ENCODE results near the gene NRXN3.

DNA sequence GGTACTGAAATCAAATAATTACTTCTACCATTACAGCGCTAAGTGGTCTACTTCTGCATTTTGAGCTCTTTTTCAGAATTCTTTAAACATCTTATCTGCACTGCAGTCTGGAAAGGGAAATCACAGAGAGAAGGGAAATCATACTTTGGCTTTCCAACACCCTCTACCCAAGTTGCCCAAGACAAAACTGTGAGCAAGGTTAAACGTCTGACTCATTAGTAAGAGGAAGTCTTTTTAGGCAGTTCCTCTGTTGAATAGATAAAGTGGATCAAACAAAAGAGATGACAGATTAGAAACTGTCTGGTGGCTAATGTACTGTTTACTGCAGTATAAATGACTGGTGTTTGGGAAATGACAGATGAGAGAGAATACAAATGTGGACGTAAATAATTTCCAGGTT is 858.1 kb downstream of the NRXN3 start:
- TF ChIP-seq, protein P1, sequence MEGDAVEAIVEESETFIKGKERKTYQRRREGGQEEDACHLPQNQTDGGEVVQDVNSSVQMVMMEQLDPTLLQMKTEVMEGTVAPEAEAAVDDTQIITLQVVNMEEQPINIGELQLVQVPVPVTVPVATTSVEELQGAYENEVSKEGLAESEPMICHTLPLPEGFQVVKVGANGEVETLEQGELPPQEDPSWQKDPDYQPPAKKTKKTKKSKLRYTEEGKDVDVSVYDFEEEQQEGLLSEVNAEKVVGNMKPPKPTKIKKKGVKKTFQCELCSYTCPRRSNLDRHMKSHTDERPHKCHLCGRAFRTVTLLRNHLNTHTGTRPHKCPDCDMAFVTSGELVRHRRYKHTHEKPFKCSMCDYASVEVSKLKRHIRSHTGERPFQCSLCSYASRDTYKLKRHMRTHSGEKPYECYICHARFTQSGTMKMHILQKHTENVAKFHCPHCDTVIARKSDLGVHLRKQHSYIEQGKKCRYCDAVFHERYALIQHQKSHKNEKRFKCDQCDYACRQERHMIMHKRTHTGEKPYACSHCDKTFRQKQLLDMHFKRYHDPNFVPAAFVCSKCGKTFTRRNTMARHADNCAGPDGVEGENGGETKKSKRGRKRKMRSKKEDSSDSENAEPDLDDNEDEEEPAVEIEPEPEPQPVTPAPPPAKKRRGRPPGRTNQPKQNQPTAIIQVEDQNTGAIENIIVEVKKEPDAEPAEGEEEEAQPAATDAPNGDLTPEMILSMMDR (conservative IDR thresholded peaks at IDR 0.05; ENCODE audit: low read depth in 2 of 2), result no peak
- TF ChIP-seq, protein P2, sequence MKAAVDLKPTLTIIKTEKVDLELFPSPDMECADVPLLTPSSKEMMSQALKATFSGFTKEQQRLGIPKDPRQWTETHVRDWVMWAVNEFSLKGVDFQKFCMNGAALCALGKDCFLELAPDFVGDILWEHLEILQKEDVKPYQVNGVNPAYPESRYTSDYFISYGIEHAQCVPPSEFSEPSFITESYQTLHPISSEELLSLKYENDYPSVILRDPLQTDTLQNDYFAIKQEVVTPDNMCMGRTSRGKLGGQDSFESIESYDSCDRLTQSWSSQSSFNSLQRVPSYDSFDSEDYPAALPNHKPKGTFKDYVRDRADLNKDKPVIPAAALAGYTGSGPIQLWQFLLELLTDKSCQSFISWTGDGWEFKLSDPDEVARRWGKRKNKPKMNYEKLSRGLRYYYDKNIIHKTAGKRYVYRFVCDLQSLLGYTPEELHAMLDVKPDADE (IDR thresholded peaks at IDR 0.05), result no peak
- TF ChIP-seq POLR2AphosphoS5 (IDR thresholded peaks at IDR 0.05; ENCODE audit: low read depth) (no peak), CREB1 (CRISPR knock-in tag; IDR thresholded peaks at IDR 0.05; ENCODE audit: low read depth) (no peak), EZH2 (IDR thresholded peaks at IDR 0.05; ENCODE audit: low read depth, unreplicated experiment) (no peak), EZH2phosphoT487 (IDR thresholded peaks at IDR 0.05; ENCODE audit: unreplicated experiment) (no peak), JUNB (IDR thresholded peaks at IDR 0.05; ENCODE audit: unreplicated experiment) (no peak)
- TF ChIP-seq, protein P3, sequence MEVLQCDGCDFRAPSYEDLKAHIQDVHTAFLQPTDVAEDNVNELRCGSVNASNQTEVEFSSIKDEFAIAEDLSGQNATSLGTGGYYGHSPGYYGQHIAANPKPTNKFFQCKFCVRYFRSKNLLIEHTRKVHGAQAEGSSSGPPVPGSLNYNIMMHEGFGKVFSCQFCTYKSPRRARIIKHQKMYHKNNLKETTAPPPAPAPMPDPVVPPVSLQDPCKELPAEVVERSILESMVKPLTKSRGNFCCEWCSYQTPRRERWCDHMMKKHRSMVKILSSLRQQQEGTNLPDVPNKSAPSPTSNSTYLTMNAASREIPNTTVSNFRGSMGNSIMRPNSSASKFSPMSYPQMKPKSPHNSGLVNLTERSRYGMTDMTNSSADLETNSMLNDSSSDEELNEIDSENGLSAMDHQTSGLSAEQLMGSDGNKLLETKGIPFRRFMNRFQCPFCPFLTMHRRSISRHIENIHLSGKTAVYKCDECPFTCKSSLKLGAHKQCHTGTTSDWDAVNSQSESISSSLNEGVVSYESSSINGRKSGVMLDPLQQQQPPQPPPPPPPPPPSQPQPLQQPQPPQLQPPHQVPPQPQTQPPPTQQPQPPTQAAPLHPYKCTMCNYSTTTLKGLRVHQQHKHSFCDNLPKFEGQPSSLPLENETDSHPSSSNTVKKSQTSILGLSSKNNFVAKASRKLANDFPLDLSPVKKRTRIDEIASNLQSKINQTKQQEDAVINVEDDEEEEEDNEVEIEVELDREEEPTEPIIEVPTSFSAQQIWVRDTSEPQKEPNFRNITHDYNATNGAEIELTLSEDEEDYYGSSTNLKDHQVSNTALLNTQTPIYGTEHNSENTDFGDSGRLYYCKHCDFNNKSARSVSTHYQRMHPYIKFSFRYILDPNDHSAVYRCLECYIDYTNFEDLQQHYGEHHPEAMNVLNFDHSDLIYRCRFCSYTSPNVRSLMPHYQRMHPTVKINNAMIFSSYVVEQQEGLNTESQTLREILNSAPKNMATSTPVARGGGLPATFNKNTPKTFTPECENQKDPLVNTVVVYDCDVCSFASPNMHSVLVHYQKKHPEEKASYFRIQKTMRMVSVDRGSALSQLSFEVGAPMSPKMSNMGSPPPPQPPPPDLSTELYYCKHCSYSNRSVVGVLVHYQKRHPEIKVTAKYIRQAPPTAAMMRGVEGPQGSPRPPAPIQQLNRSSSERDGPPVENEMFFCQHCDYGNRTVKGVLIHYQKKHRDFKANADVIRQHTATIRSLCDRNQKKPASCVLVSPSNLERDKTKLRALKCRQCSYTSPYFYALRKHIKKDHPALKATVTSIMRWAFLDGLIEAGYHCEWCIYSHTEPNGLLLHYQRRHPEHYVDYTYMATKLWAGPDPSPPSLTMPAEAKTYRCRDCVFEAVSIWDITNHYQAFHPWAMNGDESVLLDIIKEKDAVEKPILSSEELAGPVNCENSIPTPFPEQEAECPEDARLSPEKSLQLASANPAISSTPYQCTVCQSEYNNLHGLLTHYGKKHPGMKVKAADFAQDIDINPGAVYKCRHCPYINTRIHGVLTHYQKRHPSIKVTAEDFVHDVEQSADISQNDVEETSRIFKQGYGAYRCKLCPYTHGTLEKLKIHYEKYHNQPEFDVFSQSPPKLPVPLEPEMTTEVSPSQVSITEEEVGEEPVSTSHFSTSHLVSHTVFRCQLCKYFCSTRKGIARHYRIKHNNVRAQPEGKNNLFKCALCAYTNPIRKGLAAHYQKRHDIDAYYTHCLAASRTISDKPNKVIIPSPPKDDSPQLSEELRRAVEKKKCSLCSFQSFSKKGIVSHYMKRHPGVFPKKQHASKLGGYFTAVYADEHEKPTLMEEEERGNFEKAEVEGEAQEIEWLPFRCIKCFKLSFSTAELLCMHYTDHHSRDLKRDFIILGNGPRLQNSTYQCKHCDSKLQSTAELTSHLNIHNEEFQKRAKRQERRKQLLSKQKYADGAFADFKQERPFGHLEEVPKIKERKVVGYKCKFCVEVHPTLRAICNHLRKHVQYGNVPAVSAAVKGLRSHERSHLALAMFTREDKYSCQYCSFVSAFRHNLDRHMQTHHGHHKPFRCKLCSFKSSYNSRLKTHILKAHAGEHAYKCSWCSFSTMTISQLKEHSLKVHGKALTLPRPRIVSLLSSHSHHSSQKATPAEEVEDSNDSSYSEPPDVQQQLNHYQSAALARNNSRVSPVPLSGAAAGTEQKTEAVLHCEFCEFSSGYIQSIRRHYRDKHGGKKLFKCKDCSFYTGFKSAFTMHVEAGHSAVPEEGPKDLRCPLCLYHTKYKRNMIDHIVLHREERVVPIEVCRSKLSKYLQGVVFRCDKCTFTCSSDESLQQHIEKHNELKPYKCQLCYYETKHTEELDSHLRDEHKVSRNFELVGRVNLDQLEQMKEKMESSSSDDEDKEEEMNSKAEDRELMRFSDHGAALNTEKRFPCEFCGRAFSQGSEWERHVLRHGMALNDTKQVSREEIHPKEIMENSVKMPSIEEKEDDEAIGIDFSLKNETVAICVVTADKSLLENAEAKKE (CRISPR knock-in tag; IDR thresholded peaks at IDR 0.05), result no peak
- TF ChIP-seq, protein P4, sequence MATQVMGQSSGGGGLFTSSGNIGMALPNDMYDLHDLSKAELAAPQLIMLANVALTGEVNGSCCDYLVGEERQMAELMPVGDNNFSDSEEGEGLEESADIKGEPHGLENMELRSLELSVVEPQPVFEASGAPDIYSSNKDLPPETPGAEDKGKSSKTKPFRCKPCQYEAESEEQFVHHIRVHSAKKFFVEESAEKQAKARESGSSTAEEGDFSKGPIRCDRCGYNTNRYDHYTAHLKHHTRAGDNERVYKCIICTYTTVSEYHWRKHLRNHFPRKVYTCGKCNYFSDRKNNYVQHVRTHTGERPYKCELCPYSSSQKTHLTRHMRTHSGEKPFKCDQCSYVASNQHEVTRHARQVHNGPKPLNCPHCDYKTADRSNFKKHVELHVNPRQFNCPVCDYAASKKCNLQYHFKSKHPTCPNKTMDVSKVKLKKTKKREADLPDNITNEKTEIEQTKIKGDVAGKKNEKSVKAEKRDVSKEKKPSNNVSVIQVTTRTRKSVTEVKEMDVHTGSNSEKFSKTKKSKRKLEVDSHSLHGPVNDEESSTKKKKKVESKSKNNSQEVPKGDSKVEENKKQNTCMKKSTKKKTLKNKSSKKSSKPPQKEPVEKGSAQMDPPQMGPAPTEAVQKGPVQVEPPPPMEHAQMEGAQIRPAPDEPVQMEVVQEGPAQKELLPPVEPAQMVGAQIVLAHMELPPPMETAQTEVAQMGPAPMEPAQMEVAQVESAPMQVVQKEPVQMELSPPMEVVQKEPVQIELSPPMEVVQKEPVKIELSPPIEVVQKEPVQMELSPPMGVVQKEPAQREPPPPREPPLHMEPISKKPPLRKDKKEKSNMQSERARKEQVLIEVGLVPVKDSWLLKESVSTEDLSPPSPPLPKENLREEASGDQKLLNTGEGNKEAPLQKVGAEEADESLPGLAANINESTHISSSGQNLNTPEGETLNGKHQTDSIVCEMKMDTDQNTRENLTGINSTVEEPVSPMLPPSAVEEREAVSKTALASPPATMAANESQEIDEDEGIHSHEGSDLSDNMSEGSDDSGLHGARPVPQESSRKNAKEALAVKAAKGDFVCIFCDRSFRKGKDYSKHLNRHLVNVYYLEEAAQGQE (IDR thresholded peaks at IDR 0.05; ENCODE audit: unreplicated experiment), result no peak

Measured in GM23338 (cell line).